ENCODE measurements around the gene RNASE13. TPM values are rescaled to one million over a fixed set of nuclear protein-coding genes. Genes with fewer than 3 reads are reported as not detected.

RNASE13 gene, protein sequence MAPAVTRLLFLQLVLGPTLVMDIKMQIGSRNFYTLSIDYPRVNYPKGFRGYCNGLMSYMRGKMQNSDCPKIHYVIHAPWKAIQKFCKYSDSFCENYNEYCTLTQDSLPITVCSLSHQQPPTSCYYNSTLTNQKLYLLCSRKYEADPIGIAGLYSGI
- total RNA-seq = not detected in 2 replicates

DNA sequence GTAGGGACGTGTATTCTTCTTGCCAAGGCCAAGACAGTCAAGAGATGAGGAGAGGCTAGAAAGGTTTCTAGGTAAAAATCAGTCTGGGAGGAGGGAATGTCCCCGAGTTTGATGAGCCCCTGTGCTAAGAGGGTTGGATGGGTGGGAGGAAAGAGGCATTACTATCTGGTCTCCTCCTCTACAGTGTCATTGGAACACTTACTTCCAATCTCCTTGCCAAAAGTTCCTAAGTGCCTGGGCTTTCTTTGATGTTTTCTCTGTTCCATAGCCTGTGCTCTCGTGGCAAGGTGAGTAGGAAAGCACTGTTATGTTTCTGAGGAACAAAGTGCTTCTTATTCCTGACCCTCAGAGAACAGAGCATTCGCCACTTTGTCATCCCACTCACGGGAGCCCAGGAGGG is at the start of gene RNASE13:
TSS of gene RNASE13 (minus strand) at position 101 of the 400 bp plus-strand sequence. CDS start 519 bp downstream, outside the sequence.

GRCh38 chr14:21070083-21070609 is 35.5 kb upstream of the RNASE13 start, which contains the start of gene ARHGEF40:
ARHGEF40 (plus strand) TSS chr14:21070304; CDS start chr14:21070397, 93 bp downstream.

GRCh38 chr14:21057803-21058675 is 23.4 kb upstream of the RNASE13 start, which contains the start of gene RNASE8:
RNASE8 (plus strand) TSS chr14:21057822; CDS start chr14:21057893, 71 bp downstream.

DNA sequence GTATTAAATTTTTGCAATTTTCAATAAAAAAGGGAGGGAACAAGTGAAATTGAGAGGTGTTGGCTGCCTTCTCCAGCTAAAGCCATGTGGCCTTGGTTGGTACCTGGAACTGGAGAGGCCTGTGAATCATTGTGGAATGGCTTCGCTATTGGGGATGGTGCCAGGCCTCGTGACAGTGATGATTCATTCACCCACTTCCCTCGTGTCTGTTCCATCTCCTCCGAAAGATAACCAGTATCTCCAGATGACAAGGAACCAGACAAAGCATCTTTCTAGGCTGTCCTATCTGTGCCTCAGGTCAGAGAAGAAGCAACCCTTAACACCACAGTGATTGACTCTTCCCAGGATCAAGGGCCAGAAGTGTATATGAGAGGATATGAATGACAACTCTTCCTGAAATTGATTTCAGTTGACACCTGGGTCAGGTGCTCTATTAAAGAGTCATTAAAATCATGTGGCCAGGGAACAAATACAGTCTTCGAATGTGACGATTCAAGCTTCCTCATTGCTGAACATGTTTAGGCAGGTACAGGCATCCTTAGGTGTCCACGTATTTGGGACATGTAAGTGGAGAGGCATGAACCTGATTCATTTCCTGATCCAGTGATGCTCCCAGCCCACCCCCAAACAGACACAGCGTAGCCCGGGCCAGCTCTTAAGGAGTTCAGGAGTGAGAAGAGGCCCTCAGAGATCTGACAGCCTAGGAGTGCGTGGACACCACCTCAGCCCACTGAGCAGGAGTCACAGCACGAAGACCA is 7.2 kb upstream of the RNASE13 start, which contains the start of gene RNASE7:
TSS of gene RNASE7 (plus strand) at position 687 of the 758 bp plus-strand sequence. CDS start 631 bp downstream, outside the sequence.

DNA sequence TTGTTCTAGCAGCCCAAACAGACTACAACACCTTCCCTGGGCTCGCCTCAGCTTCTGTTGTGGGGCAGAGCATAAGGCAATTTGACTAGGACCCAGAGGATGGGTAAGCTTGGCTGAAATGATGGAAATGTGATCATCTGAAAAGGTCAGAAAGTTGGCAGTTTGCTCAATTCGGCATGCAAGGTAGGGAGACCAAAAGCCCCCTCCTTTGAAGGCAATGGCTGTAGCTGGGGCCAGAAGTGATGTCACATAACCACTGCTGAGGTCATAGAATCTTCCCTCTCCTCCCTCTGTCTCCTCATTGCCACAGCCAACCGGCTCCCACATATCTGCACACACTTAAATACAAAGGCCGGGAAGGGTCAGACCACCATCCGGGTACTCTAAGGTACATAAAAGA is 4.7 kb downstream of the RNASE13 start, which contains the start of gene TPPP2:
TSS of gene TPPP2 (plus strand) at position 301 of the 400 bp plus-strand sequence. CDS start 365 bp downstream, outside the sequence.

GRCh38 chr14:21024585-21025370 is 9.8 kb downstream of the RNASE13 start, which contains the start of gene NDRG2:
NDRG2 (minus strand) TSS chr14:21025061; CDS start chr14:21023315, 1,746 bp downstream.

DNA sequence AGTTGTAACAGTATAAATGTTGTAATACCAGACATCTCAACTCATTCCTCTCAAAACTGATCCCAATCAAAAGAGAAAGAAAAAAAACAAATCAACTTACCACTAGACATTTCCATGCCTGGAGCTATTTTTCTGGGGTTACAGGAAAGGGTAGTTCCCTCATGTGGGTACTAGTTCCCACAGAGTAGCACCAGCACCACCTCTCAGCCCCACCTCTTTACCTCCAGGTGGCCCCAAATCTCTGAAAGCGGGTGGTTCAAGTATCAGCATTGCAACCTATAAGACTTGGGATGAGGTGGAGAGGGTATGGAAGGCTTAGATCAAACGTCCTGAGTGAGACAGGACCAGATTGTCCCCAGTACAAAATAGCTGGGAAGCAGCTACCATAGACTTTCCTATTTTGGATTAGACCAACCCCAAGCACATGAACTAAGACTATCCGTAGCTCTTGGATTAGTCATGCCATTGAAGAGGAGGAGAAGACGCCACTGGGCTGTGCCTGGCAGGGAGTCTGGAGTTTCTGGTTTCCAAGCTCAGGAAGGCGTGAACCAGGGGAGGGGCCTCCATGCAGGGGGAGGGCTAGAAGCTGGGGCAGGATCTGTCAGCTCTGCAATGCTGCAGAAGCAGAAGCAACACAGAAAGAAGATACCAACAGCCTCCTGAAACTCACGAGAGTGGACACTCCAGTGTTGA is 35.8 kb downstream of the RNASE13 start, which contains the start of gene SLC39A2:
TSS of gene SLC39A2 (plus strand) at position 620 of the 693 bp plus-strand sequence. CDS start 154 bp downstream, outside the sequence.

GRCh38 chr14:20989787-20990600 is 44.6 kb downstream of the RNASE13 start, which contains the start of gene METTL17:
METTL17 (plus strand) TSS chr14:20989980; CDS start chr14:20990003, 23 bp downstream.

Other genes with a start within 250 kb of the RNASE13 start
- gene RNASE1, start 232.0 kb downstream of the RNASE13 start, total RNA-seq = 182 and 221 TPM in 2 replicates
- not detected in 2 replicates for gene RNASE3, start 143.4 kb downstream of the RNASE13 start, total RNA-seq
- not detected in 2 replicates for gene RNASE2, start 79.3 kb downstream of the RNASE13 start, total RNA-seq
- gene METTL17, start 44.8 kb downstream of the RNASE13 start, total RNA-seq = 52.3 TPM in 2 replicates
- gene SLC39A2, start 35.5 kb downstream of the RNASE13 start, total RNA-seq = not detected in 2 replicates
- 0.69 TPM in 1 of 2 replicates, not detected in the other for gene NDRG2, start 9.7 kb downstream of the RNASE13 start, total RNA-seq
- not detected in 2 replicates for gene TPPP2, start 4.6 kb downstream of the RNASE13 start, total RNA-seq
- gene RNASE7, start 7.6 kb upstream of the RNASE13 start, total RNA-seq = not detected in 2 replicates
- not detected in 2 replicates for gene RNASE8, start 23.0 kb upstream of the RNASE13 start, total RNA-seq
- 4.5 and 6.0 TPM in 2 replicates for gene ARHGEF40, start 35.5 kb upstream of the RNASE13 start, total RNA-seq
- 7.1 and 14.8 TPM in 2 replicates for gene ZNF219, start 63.8 kb upstream of the RNASE13 start, total RNA-seq
- gene TMEM253, start 66.3 kb upstream of the RNASE13 start, total RNA-seq = not detected in 2 replicates
- gene OR5AU1, start 121.3 kb upstream of the RNASE13 start, total RNA-seq = not detected in 2 replicates
- gene HNRNPC, start 234.6 kb upstream of the RNASE13 start, total RNA-seq = 903 and 941 TPM in 2 replicates
- 0.05 TPM in 1 of 2 replicates, not detected in the other for gene RPGRIP1, start 245.3 kb upstream of the RNASE13 start, total RNA-seq